HEK293 (cell line): ENCODE measurements around the gene VSTM2B.

Source experiments
- CTCF ChIA-PET: fragments of 350-600 bp; formaldehyde crosslinking; extraction: SDS; loops from one replicate; lab custom pipeline; 2021; ENCODE audit warnings: antibody characterized with exemption; lab: Yijun Ruan, JAX
- POLR2A ChIA-PET: fragments of 300-600 bp; formaldehyde crosslinking; extraction: SDS; loops from one replicate; lab custom pipeline; 2020; ENCODE audit warnings: antibody characterized with exemption, inconsistent platforms; lab: Yijun Ruan, JAX
- H3K27ac ChIP-seq: fragments of 200-500 bp; sonication (Bioruptor generic); 2 replicates; pipeline ENCODE4 v1.5.1; 2014; ENCODE audit warnings: low read depth, low read length, control low read depth, inconsistent platforms; ENCODE audit errors: extremely low read depth
- H3K36me3 ChIP-seq, 2 experiments: fragments of 200-500 bp in 1 of 2; sonication (Bioruptor generic) in 1 of 2; 1 replicate in 1 of 2; 2 replicates in 1 of 2; pipeline ENCODE4 v1.5.1; 2014 to 2017; ENCODE audit warnings: inconsistent platforms in 2 of 2, low read length in 2 of 2; ENCODE audit not compliant: control insufficient read depth in 2 of 2, insufficient read depth in 1 of 2
- H3K4me1 ChIP-seq: fragments of 200-500 bp; sonication (Bioruptor generic); 2 replicates; pipeline ENCODE4 v1.5.1; 2014; ENCODE audit warnings: mild to moderate bottlenecking, low read length, inconsistent platforms; ENCODE audit not compliant: control insufficient read depth, insufficient read depth
- H3K4me3 ChIP-seq: 2 replicates; pipeline ENCODE4 v1.5.1; 2011; ENCODE audit warnings: low read depth, mild to moderate bottlenecking, control low read depth, low read length, moderate library complexity
- H3K9me3 ChIP-seq: fragments of 200-500 bp; sonication (Bioruptor generic); 2 replicates; pipeline ENCODE4 v1.5.1; 2014; ENCODE audit warnings: low read depth, low read length, inconsistent platforms; ENCODE audit not compliant: control insufficient read depth, insufficient read depth
- ATF2 ChIP-seq: fragments of 450-650 bp; formaldehyde crosslinking; IDR thresholded peaks from 2 replicates; pipeline ENCODE4 v1.5.1; 2016; ENCODE audit warnings: missing biosample characterization, missing genetic modification characterization, low read depth
- EGR2 ChIP-seq: fragments of 450-650 bp; formaldehyde crosslinking; IDR thresholded peaks from 2 replicates; pipeline ENCODE4 v1.5.1; 2016; ENCODE audit warnings: low read depth, missing biosample characterization, missing genetic modification characterization
- GLIS2 ChIP-seq: fragments of 450-650 bp; formaldehyde crosslinking; IDR thresholded peaks from 2 replicates; pipeline ENCODE4 v1.5.1; 2016; ENCODE audit warnings: missing biosample characterization, missing genetic modification characterization
- HOXD13 ChIP-seq: sonication (generic); formaldehyde crosslinking; IDR thresholded peaks from 2 replicates; pipeline ENCODE4 v1.8.0; 2022; ENCODE audit warnings: missing genetic modification reagents, borderline replicate concordance
- KLF10 ChIP-seq: fragments of 450-650 bp; IDR thresholded peaks from 2 replicates; pipeline ENCODE4 v1.5.1; 2018; ENCODE audit warnings: missing biosample characterization, mild to moderate bottlenecking, missing genetic modification characterization
- KLF16 ChIP-seq: fragments of 450-650 bp; formaldehyde crosslinking; IDR thresholded peaks from 2 replicates; pipeline ENCODE4 v1.5.1; 2017; ENCODE audit warnings: missing biosample characterization, missing genetic modification characterization
- KLF9 ChIP-seq: fragments of 450-650 bp; formaldehyde crosslinking; IDR thresholded peaks from 2 replicates; pipeline ENCODE4 v1.5.1; 2016; ENCODE audit warnings: missing biosample characterization, missing genetic modification characterization, low read depth
- PATZ1 ChIP-seq: fragments of 450-650 bp; formaldehyde crosslinking; IDR thresholded peaks from 2 replicates; pipeline ENCODE4 v1.5.1; 2016; ENCODE audit warnings: missing biosample characterization, missing genetic modification characterization
- SCRT2 ChIP-seq: fragments of 450-650 bp; formaldehyde crosslinking; IDR thresholded peaks from 2 replicates; pipeline ENCODE4 v1.5.1; 2016; ENCODE audit warnings: missing biosample characterization, missing genetic modification characterization
- SP7 ChIP-seq: fragments of 450-650 bp; formaldehyde crosslinking; IDR thresholded peaks from 2 replicates; pipeline ENCODE4 v1.5.1; 2016; ENCODE audit warnings: missing biosample characterization, missing genetic modification characterization
- ZBTB6 ChIP-seq: fragments of 450-650 bp; formaldehyde crosslinking; IDR thresholded peaks from 2 replicates; pipeline ENCODE4 v1.5.1; 2017; ENCODE audit warnings: missing biosample characterization, missing genetic modification characterization
- ZFHX2 ChIP-seq: fragments of 450-650 bp; formaldehyde crosslinking; conservative IDR thresholded peaks from 2 replicates; pipeline ENCODE4 v1.5.1; 2016; ENCODE audit warnings: missing biosample characterization, missing genetic modification characterization
- ZFP41 ChIP-seq: fragments of 450-650 bp; formaldehyde crosslinking; IDR thresholded peaks from 2 replicates; pipeline ENCODE4 v1.5.1; 2016; ENCODE audit warnings: missing biosample characterization, missing genetic modification characterization, borderline replicate concordance
- ZNF423 ChIP-seq: fragments of 450-650 bp; formaldehyde crosslinking; IDR thresholded peaks from 2 replicates; pipeline ENCODE4 v1.5.1; 2016; ENCODE audit warnings: missing biosample characterization, missing genetic modification characterization
- ZNF521 ChIP-seq: fragments of 450-650 bp; formaldehyde crosslinking; IDR thresholded peaks from 2 replicates; pipeline ENCODE4 v1.5.1; 2017; ENCODE audit warnings: missing biosample characterization, mild to moderate bottlenecking, missing genetic modification characterization
- ZNF571 ChIP-seq: fragments of 450-650 bp; formaldehyde crosslinking; IDR thresholded peaks from 2 replicates; pipeline ENCODE4 v1.5.0; 2017; ENCODE audit warnings: missing biosample characterization, missing genetic modification characterization
- ZNF580 ChIP-seq: fragments of 450-650 bp; formaldehyde crosslinking; IDR thresholded peaks from 2 replicates; pipeline ENCODE4 v1.5.1; 2016; ENCODE audit warnings: missing biosample characterization, missing genetic modification characterization
- ZNF610 ChIP-seq: fragments of 450-650 bp; formaldehyde crosslinking; IDR thresholded peaks from 2 replicates; pipeline ENCODE4 v1.5.1; 2016; ENCODE audit warnings: missing biosample characterization, missing genetic modification characterization, borderline replicate concordance
- ZNF660 ChIP-seq: fragments of 450-650 bp; IDR thresholded peaks from 2 replicates; pipeline ENCODE4 v1.5.1; 2018; ENCODE audit warnings: missing biosample characterization, mild to moderate bottlenecking, missing genetic modification characterization
- ZNF701 ChIP-seq: fragments of 450-650 bp; formaldehyde crosslinking; IDR thresholded peaks from 2 replicates; pipeline ENCODE4 v1.5.1; 2016; ENCODE audit warnings: missing biosample characterization, missing genetic modification characterization
- ZNF777 ChIP-seq: fragments of 450-650 bp; formaldehyde crosslinking; IDR thresholded peaks from 2 replicates; pipeline ENCODE4 v1.5.1; 2017; ENCODE audit warnings: missing biosample characterization, missing genetic modification characterization, borderline replicate concordance
- ZNF785 ChIP-seq: fragments of 450-650 bp; formaldehyde crosslinking; IDR thresholded peaks from 2 replicates; pipeline ENCODE4 v1.5.1; 2016; ENCODE audit warnings: missing biosample characterization, missing genetic modification characterization
- ZNF791 ChIP-seq: fragments of 450-650 bp; formaldehyde crosslinking; IDR thresholded peaks from 2 replicates; pipeline ENCODE4 v1.5.1; 2016; ENCODE audit warnings: missing biosample characterization, missing genetic modification characterization
- TF ChIP-seq, protein P1 (sequence below): fragments of 450-650 bp; formaldehyde crosslinking; IDR thresholded peaks from 2 replicates; pipeline ENCODE4 v1.5.1; 2016; ENCODE audit warnings: missing biosample characterization, missing genetic modification characterization

VSTM2B gene

GRCh38 chr19:29563486-29564101 lies 37.8 kb downstream of the VSTM2B start (continued):
- TF ChIP-seq ZNF791 (tag by site-specific recombination) (no peak), ZNF580 (tag by site-specific recombination) (no peak)

DNA sequence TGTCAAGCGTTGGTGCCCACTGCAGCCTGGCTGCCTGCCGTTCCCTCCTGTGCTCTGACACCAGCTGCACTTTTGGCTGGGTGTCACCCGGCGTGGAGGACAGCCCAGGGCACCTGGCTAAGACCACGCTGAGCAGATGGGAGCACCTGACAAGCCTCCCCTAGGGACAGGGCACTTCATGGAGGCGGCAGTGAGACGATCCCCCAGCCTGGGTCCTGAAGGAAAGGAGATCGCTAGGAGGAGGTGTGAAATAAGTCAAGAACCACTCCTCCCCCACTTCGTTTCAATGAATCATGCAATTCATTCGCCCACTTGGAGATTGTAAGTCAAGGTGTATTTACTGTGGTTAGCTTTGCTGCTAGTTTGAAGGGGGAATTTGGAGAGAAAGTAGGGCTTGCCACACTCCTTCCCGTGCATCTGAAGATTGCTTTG lies 38.8 kb downstream of the VSTM2B start:
- POLR2A ChIA-PET, result interaction anchor here (1.8 kb wide), 1 partner anchor 41 kb away, joined by 7 read pairs; the partner anchor contains the start of gene POP4
- CTCF ChIA-PET, result interaction anchor here (0.6 to 0.7 kb wide), 2 partner anchors 22 to 43 kb away, joined by 3 read pairs; no protein-coding TSS in a partner anchor

DNA sequence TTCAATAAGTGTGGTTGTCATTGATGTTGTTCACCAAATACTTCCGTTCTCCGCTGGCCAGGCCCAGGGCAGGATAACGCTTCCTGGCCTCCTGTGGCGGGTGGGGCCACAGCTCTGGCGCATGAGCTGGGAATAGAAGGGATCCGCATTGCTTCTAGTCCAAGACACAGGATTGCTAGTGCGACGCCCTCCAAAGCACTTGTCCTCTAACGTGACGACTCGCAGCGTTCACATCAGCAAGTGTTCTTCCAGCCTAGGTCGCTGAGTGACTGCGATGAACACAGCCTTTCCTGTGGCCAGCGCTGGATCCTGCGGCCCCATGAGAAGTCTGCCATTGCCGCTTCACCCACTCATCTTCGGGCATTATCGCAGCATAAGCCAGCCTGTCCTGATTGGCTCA lies 39.4 kb downstream of the VSTM2B start:
- Histone ChIP-seq H3K27ac (no peak overlapping the region), H3K36me3 (no peaks in the 10 kb centered on the region), H3K9me3 (no peaks in the 10 kb centered on the region; the same call in 1 of the 2 replicates), H3K4me3 (no peak overlapping the region), H3K4me1 (0 out of 2 replicates have a peak, but pooled peaks cover 6% of the 10 kb centered on the region)
- ChIA-PET CTCF (interaction anchor here (0.6 to 1.5 kb wide), 3 partner anchors 10 to 48 kb away, joined by 3 to 9 read pairs (median 4); no protein-coding TSS in a partner anchor), POLR2A (interaction anchor here (1.8 kb wide), 1 partner anchor 41 kb away, joined by 7 read pairs; the partner anchor contains the start of gene POP4)
- TF ChIP-seq ZNF610 (tag by site-specific recombination) (no peak), ZNF660 (no peak), KLF10 (tag by site-specific recombination) (no peak), ZNF423 (no peak), KLF9 (no peak), ZNF777 (no peak), ZNF785 (tag by site-specific recombination) (no peak), GLIS2 (no peak), KLF16 (tag by site-specific recombination) (no peak), ZFP41 (tag by site-specific recombination) (no peak), HOXD13 (CRISPR knock-in tag) (no peak), SP7 (tag by site-specific recombination) (no peak), SCRT2 (no peak), ZNF571 (no peak), ZNF521 (tag by site-specific recombination) (no peak), ZBTB6 (tag by site-specific recombination) (no peak), ATF2 (tag by site-specific recombination) (no peak), PATZ1 (tag by site-specific recombination) (no peak)
- TF ChIP-seq, protein P1, sequence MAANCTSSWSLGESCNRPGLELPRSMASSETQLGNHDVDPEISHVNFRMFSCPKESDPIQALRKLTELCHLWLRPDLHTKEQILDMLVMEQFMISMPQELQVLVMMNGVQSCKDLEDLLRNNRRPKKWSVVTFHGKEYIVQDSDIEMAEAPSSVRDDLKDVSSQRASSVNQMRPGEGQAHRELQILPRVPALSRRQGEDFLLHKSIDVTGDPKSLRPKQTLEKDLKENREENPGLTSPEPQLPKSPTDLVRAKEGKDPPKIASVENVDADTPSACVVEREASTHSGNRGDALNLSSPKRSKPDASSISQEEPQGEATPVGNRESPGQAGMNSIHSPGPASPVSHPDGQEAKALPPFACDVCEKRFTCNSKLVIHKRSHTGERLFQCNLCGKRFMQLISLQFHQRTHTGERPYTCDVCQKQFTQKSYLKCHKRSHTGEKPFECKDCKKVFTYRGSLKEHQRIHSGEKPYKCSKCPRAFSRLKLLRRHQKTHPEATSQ (tag by site-specific recombination), result no peak

More for the DNA sequence above, 38.8 kb downstream of the VSTM2B start:
- Histone ChIP-seq H3K9me3 (peaks cover 5% of the 10 kb centered on the region; the same call in 1 of the 2 replicates), H3K36me3 (no peaks in the 10 kb centered on the region), H3K4me1 (0 out of 2 replicates have a peak, but pooled peaks cover 6% of the 10 kb centered on the region), H3K27ac (no peak overlapping the region), H3K4me3 (no peak overlapping the region)
- no peak for TF ChIP-seq ZNF701 (tag by site-specific recombination)
- TF ChIP-seq ZFHX2 (tag by site-specific recombination), result peak; percentile 65
- peak; percentile 91 for TF ChIP-seq EGR2 (tag by site-specific recombination)
